GM12891 (cell line): ENCODE measurements around the gene CWC25.

Experiments
- PAX5 ChIP-seq: IDR thresholded peaks from 2 replicates; pipeline ENCODE4 v1.6.1; 2011; ENCODE audit warnings: low read length, moderate library complexity, mild to moderate bottlenecking; ENCODE audit not compliant: insufficient read depth, severe bottlenecking
- POLR2A ChIP-seq: IDR thresholded peaks from 2 replicates; pipeline ENCODE4 v1.6.1; 2011; ENCODE audit warnings: low read depth, low read length, control low read depth
- POLR2AphosphoS5 ChIP-seq: IDR thresholded peaks from 2 replicates; pipeline ENCODE4 v1.6.1; 2011; ENCODE audit warnings: low read depth, low read length, control low read depth
- SPI1 ChIP-seq: IDR thresholded peaks from 2 replicates; pipeline ENCODE4 v1.6.1; 2011; ENCODE audit warnings: low read depth, low read length, control low read depth
- TAF1 ChIP-seq: IDR thresholded peaks from 2 replicates; pipeline ENCODE4 v1.6.1; 2011; ENCODE audit warnings: low read depth, low read length, control low read depth

DNA sequence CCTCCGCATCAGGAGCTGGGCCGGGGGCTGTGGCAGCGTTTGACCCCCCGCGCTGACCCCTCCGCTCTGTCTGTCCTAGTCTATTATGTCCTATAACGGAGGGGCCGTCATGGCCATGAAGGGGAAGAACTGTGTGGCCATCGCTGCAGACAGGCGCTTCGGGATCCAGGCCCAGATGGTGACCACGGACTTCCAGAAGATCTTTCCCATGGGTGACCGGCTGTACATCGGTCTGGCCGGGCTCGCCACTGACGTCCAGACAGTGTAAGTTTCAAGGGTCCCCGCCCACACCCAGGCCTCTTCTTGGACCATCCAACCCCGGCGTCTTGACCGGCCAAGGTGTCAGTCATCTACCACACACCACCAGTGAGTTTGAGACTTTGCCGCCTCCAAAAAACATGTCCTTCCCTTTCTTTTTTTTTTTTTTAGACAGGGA is 72.0 kb downstream of the CWC25 start:
- TF ChIP-seq POLR2A: no peak
- no peak for TF ChIP-seq POLR2AphosphoS5
- TF ChIP-seq TAF1: no peak
- TF ChIP-seq PAX5: no peak
- TF ChIP-seq SPI1: no peak
